Subcutaneous adipose tissue (tissue), 4 donors: ENCODE data around the gene ASNSD1. TPM values are rescaled to one million over a fixed set of nuclear protein-coding genes. Genes with fewer than 3 reads are reported as not detected.

Source experiments
- total RNA-seq, 4 donors: library from RNA; depleted of rRNA; stranded (reverse); fragments of >200 nt; gene quantifications; one replicate each; pipeline ENCODE4 v1.1.0, GENCODE V29; 2016
- TF ChIP-seq, protein P1 (sequence below): fragments of 450-650 bp; IDR thresholded peaks from one replicate; pipeline ENCODE4 v1.5.1; 2016; ENCODE audit warnings: low read depth, mild to moderate bottlenecking, control low read depth, antibody characterized with exemption, moderate library complexity

Gene ASNSD1
- total RNA-seq, 4 donors from 2014 or later, result 40.3 to 76.8 (median 48.0) TPM

DNA sequence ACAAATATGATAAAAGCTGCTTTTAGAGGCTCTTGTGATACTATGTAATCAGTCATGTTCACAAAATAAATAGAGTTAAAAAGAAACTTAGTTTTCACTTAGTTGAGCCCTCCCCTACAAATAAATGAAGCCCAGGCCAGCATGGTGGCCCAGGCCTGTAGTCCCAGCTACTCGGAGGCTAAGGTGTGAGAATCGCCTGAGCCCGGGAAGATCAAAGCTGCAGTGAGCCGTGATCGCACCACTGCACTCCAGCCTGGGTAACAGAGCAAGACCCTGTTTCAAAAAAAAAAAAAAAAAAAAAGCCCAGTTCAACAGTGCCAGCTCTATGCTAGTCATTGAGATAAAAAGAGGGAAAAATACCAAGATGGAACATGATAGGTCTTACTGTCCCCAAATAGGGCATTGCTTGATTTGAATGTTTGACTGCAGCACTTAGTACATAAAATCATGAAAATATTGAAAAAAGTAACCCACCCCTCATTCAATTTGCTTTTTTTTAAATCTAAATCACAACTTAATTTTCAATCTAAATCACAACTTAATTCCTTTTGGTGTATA lies 1.5 kb downstream of the ASNSD1 start:
- TF ChIP-seq, protein P1, sequence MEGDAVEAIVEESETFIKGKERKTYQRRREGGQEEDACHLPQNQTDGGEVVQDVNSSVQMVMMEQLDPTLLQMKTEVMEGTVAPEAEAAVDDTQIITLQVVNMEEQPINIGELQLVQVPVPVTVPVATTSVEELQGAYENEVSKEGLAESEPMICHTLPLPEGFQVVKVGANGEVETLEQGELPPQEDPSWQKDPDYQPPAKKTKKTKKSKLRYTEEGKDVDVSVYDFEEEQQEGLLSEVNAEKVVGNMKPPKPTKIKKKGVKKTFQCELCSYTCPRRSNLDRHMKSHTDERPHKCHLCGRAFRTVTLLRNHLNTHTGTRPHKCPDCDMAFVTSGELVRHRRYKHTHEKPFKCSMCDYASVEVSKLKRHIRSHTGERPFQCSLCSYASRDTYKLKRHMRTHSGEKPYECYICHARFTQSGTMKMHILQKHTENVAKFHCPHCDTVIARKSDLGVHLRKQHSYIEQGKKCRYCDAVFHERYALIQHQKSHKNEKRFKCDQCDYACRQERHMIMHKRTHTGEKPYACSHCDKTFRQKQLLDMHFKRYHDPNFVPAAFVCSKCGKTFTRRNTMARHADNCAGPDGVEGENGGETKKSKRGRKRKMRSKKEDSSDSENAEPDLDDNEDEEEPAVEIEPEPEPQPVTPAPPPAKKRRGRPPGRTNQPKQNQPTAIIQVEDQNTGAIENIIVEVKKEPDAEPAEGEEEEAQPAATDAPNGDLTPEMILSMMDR, result no peak

DNA sequence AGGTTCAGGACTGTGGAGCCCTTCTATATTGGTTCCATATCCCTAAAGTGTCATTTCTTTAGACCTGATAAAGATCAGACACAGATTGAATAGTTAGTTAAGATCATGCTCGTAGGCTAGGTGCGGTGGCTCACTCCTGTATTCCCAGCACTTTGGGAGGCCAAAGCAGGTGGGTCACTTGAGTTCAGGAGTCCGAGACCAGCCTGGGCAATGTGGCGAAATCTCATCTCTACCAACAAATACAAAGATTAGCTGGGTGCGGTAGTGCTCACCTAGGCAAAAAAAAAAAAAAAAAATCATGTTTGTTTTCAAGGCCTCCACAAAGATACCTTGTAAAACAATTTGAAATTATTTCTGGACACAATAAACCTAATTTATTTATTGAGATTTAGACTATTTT lies 8.7 kb downstream of the ASNSD1 start:
- TF ChIP-seq, protein P1, result no peak

DNA sequence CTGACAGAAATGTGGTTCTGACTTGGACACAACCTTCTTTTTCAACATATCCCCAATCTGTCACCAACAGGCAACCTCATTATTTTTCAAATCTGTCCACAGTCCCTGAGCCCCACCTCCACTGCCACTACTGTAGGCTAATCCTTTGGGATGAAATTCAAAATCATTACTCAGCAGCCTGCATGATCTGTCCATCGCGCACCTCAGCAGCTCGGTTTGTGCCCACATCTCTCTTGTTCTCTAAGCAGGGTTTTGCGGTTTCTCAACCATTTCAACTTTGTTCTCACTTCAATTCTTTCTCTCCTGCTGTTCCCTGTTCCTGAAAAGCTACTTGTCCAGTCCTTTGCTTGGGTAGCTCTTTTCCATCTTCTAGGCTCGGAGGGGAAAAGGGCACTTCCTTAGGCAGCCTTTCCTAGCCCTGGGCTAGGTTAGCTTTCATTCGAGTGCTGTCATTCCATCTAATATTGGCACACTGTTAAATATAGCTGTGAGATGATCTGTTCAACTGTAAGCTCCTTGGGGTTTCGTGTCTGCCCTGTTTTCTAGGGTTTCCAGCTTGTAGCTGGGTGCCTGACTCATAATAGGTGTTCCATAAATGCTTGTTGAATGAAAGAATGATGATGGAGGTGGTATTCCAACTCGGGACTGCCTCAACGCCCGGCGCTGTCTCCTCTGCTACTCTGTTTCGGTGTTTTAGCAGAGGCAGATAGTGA lies 12.6 kb downstream of the ASNSD1 start:
- TF ChIP-seq, protein P1, result no peak

DNA sequence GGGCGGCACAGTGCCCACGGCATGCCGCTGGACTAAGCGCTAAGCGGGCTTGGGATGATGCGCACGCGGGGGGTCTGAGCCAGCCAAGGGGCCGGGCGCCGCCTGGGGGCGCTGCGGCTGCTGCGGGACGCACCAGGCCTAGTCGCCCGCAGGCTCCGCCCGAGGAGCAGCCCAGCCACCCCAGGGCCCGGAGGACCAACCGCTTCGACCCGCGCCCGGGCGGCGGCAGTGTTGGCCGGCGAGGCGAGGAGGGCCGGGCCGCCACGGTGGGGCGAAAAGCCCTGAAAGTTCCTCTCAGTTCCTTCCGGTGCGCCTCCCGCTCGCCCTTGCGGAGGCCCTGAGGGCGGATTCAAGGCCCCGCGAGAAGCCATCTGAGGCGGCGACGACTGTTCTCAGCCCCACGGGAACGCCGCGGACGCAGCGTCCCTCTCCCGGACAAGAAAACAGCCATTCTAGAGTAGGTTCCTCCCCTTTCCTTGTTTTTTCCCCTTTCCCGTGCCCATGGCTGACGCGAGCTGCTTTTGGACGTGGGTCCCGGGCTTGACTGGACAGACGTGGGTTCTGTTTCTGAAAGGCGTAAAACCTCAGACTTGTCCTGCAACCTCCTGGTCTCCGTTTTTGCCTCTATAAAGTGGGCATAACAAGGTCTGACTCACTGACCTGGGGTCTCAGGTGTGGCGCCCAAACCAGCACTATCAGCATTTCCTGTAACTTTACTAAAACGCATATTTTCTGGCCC lies 13.3 kb downstream of the ASNSD1 start, which contains the start of gene ANKAR:
ANKAR (plus strand) TSS at position 297 of the 739 bp plus-strand sequence. CDS start 1,821 bp downstream, outside the sequence.
- TF ChIP-seq, protein P1, result no peak

DNA sequence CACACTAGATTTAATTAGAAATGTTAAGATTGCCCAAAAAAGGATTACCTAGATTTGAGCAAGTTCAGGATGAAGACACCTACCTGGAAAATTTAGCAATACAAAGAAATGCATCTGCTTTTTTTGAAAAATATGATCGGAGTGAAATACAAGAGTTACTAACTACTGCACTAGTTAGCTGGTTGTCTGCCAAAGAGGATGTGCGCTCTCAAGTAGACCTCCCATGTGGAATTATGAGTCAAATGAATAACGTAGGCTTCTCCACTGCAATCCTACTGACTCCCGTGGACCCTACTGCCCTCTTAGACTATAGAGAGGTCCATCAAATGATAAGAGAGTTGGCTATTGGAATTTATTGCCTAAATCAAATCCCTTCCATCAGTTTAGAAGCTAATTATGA lies 15.2 kb downstream of the ASNSD1 start:
- TF ChIP-seq, protein P1, result no peak

DNA sequence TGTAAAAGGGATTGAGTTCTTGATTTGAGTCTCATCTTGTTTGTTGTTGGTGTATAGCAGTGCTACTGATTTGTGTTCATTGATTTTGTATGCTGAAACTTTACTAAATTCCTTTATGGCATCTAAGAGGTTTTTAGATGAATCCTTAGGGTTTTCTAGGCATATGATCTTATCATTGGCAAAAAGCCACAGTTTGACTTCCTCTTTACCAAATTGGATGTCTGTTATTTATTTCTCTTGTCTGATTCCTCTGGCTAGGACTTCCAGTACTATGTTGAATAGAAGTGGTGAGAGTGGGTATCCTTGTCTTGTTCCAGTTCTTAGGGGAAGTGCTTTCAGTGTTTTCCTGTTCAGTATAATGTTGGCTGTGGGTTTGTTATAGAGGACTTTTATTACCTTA lies 18.0 kb downstream of the ASNSD1 start:
- TF ChIP-seq, protein P1, result no peak

DNA sequence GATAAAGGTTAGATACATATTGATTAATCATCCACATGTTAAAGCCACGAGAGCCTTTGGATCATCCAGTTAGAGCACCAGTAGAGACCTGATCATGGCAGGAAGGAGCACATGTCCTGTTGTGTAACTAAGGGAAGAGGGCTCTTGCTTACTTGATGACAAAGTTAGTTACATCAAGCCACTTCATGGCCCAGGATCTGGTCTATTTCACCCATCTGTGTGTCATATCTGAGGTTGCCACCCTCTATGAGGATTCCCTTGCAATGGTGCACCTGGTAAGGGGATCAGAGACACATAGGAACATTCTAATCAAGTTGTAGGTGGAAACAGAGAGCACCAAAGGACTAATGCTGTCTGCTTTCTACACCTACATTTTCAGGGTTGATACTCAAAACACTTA lies 19.9 kb downstream of the ASNSD1 start:
- TF ChIP-seq, protein P1, result no peak
